A673 (cell line): ENCODE data around the gene CFAP97. TPM values are rescaled to one million over a fixed set of nuclear protein-coding genes. Genes with fewer than 3 reads are reported as not detected.

Experiments
- BruUV-seq: library from RNA; stranded (reverse); fragments of 400-500 nt; replicated peaks from 2 replicates; lab custom pipeline; 2021; lab: Mats Ljungman, UMichigan
- CTCF ChIA-PET: fragments of 300-600 bp; sonication (Branson Sonifier 250); formaldehyde crosslinking; loops from one replicate; lab custom pipeline; 2022; ENCODE audit warnings: antibody characterized with exemption; lab: Charles Lee
- POLR2A ChIA-PET: fragments of 300-600 bp; sonication (Branson Sonifier 250); formaldehyde crosslinking; loops from one replicate; lab custom pipeline; 2022; ENCODE audit warnings: antibody characterized with exemption; ENCODE audit not compliant: low non-redundant PET; lab: Charles Lee
- DNase-seq: peaks from one replicate; pipeline ENCODE4 v3.0.0-alpha.2; 2015; ENCODE audit warnings: low spot score
- H3K27ac ChIP-seq: fragments of 200-600 bp; sonication (generic); 2 replicates; pipeline ENCODE4 v1.5.1; 2016; ENCODE audit warnings: mixed run types, low read depth, mild to moderate bottlenecking, mixed read lengths, antibody characterized with exemption, low read length; ENCODE audit not compliant: poor library complexity, severe bottlenecking
- H3K27me3 ChIP-seq: fragments of 200-600 bp; sonication (generic); replicated peaks from 2 replicates; pipeline ENCODE4 v1.6.1; 2017; ENCODE audit warnings: mixed run types, low read depth, mild to moderate bottlenecking, mixed read lengths, antibody characterized with exemption, low read length; ENCODE audit not compliant: insufficient read depth, poor library complexity
- H3K36me3 ChIP-seq: fragments of 200-600 bp; sonication (generic); 2 replicates; pipeline ENCODE4 v1.6.1; 2016; ENCODE audit warnings: mixed run types, mild to moderate bottlenecking, mixed read lengths, antibody characterized with exemption, low read length; ENCODE audit not compliant: insufficient read depth, poor library complexity, severe bottlenecking
- H3K4me1 ChIP-seq: fragments of 200-600 bp; sonication (generic); 2 replicates; pipeline ENCODE4 v1.6.1; 2017; ENCODE audit warnings: mixed run types, mild to moderate bottlenecking, mixed read lengths, antibody characterized with exemption, low read length; ENCODE audit not compliant: insufficient read depth, poor library complexity, severe bottlenecking
- H3K4me3 ChIP-seq: fragments of 200-600 bp; sonication (generic); 2 replicates; pipeline ENCODE4 v1.5.1; 2016; ENCODE audit warnings: low read depth, mixed run types, mild to moderate bottlenecking, mixed read lengths, low read length; ENCODE audit not compliant: poor library complexity, severe bottlenecking
- H3K9me3 ChIP-seq: fragments of 200-600 bp; sonication (generic); 2 replicates; pipeline ENCODE4 v1.6.1; 2016; ENCODE audit warnings: mixed run types, low read depth, mild to moderate bottlenecking, mixed read lengths, antibody characterized with exemption, low read length; ENCODE audit not compliant: poor library complexity, severe bottlenecking
- CTCF ChIP-seq: fragments of 300-800, 200-600 bp; sonication (generic); conservative IDR thresholded peaks from 2 replicates; pipeline ENCODE4 v1.5.1; 2017; ENCODE audit warnings: low read depth, mild to moderate bottlenecking, antibody characterized with exemption, low read length, moderate library complexity, mixed read lengths
- EZH2 ChIP-seq: fragments of 200-600 bp; sonication (generic); IDR thresholded peaks from 2 replicates; pipeline ENCODE4 v1.6.1; 2017; ENCODE audit warnings: borderline replicate concordance, low read depth, mild to moderate bottlenecking, mixed read lengths, antibody characterized with exemption, low read length; ENCODE audit not compliant: poor library complexity, severe bottlenecking
- intact Hi-C: fragments of 100-400 bp; cut with micrococcal nuclease; formaldehyde crosslinking; loops from one replicate; pipeline ENCODE4 v1.10.0; 2022; ENCODE audit not compliant: unreplicated experiment
- total RNA-seq: library from RNA; stranded (reverse); gene quantifications from 2 replicates; pipeline ENCODE4 v1.2.3, GENCODE V29; 2021

Gene CFAP97
- total RNA-seq, 1 experiment from 2014 or later: 28.9 TPM

GRCh38 chr4:185171373-185172071 lies 32.3 kb downstream of the CFAP97 start:
- BruUV-seq: no TSS peak
- no peaks in the 10 kb centered on the region for H3K4me1 ChIP-seq
- ChIA-PET CTCF (no interaction called here), POLR2A (no interaction called here)
- H3K27ac ChIP-seq: no peak overlapping the region
- no peaks in the 10 kb centered on the region for H3K9me3 ChIP-seq
- no peaks in the 10 kb centered on the region for H3K27me3 ChIP-seq
- DNase-seq: no peak
- no peak overlapping the region for H3K4me3 ChIP-seq
- intact Hi-C loops: no loop called here
- H3K36me3 ChIP-seq: peaks cover 30% of the 10 kb centered on the region
- TF ChIP-seq EZH2: no peak

GRCh38 chr4:185167234-185167633 lies 36.6 kb downstream of the CFAP97 start:
- DNase-seq: no peak
- TF ChIP-seq EZH2: no peak
- H3K27me3 ChIP-seq: no peaks in the 10 kb centered on the region
- H3K4me1 ChIP-seq: no peaks in the 10 kb centered on the region
- no peaks in the 10 kb centered on the region for H3K9me3 ChIP-seq
- intact Hi-C loops: no loop called here
- no peak overlapping the region for H3K27ac ChIP-seq
- H3K4me3 ChIP-seq: no peak overlapping the region
- ChIA-PET POLR2A (no interaction called here), CTCF (no interaction called here)
- H3K36me3 ChIP-seq: peaks cover 27% of the 10 kb centered on the region
- BruUV-seq: no TSS peak

DNA sequence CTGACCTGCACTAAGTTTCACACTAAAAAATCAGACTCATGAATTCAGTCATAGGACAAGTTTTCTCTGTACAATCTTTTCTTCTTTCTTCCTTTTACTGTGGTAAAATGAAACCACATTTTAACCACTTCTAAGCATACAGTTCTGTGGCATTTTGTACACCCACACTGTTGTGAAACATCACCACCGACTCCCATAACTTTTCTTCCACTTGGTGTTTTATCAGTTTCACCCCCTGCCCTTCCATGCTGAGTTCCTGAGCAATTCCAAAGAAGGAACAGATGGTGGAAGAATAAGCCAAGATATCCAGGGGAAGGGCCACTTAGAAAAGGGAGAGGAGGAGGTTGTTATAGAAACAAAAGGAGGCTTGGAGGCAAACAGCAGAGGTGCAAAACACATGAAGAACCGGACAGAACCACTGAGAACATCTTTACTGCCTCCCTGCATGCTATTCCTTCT lies 38.2 kb downstream of the CFAP97 start:
- no peak overlapping the region for H3K27ac ChIP-seq
- H3K4me3 ChIP-seq: no peak overlapping the region
- no peak for TF ChIP-seq EZH2
- TF ChIP-seq CTCF: no peak
- ChIA-PET CTCF (no interaction called here), POLR2A (no interaction called here)
- no peak for DNase-seq
- intact Hi-C loops: no loop called here
- H3K9me3 ChIP-seq: no peaks in the 10 kb centered on the region
- no TSS peak for BruUV-seq
- no peaks in the 10 kb centered on the region for H3K4me1 ChIP-seq
- H3K36me3 ChIP-seq: peaks cover 33% of the 10 kb centered on the region
- H3K27me3 ChIP-seq: no peaks in the 10 kb centered on the region

DNA sequence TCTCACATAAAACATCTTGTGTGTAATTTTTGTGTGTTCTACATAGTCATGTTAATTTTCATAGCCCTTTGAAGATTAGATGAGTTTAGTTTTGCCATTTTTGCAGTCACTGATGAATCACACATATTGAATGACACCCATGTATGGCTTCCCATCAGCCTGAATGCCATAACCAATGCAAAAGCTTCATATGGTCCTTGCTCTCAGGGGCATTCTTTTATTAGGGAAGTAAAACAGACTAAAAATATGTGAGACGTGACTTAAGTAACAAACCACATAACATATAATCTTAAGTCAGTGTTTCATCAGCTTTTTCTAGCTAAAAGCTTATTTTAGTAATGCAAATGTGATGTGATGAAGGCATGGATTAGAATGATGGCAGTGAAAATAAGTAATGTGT lies 52.5 kb downstream of the CFAP97 start:
- no peak for DNase-seq
- intact Hi-C loops: no loop called here
- BruUV-seq: no TSS peak
- no peaks in the 10 kb centered on the region for H3K27me3 ChIP-seq
- H3K9me3 ChIP-seq: no peaks in the 10 kb centered on the region
- ChIA-PET CTCF (no interaction called here), POLR2A (no interaction called here)
- H3K36me3 ChIP-seq: peaks cover 10% of the 10 kb centered on the region
- H3K27ac ChIP-seq: no peak overlapping the region
- H3K4me1 ChIP-seq: no peaks in the 10 kb centered on the region
- TF ChIP-seq CTCF (no peak), EZH2 (no peak)
- H3K4me3 ChIP-seq: no peak overlapping the region
